ENCODE measurements around the gene EIF2AK3.
"Not testable (repeated sequence)": the region's sequence is repeated elsewhere in the genome, so short reads cannot be mapped to it uniquely, and the experiment has no call there.

The EIF2AK3 gene

GRCh38 chr2:88636026-88636425 is 8.8 kb upstream of the EIF2AK3 start:
- DNase-seq (ENCODE audit: low read depth) = no peak

- DNase-seq (ENCODE audit: low read depth) = no peak
Measured at GRCh38 chr2:88632569-88632968, 5.3 kb upstream of the EIF2AK3 start.

- no peak for DNase-seq (ENCODE audit: low read depth)
Measured at GRCh38 chr2:88628571-88628939, 1.3 kb upstream of the EIF2AK3 start.

GRCh38 chr2:88627856-88628570 is 749 bp upstream of the EIF2AK3 start:
- peak; percentile 79 for DNase-seq (ENCODE audit: low read depth)

GRCh38 chr2:88626171-88627054 is 851 bp downstream of the EIF2AK3 start:
- peak; percentile 34 for DNase-seq (ENCODE audit: low read depth)

- no peak for DNase-seq (ENCODE audit: low read depth)
Measured at GRCh38 chr2:88624477-88624876, 2.8 kb downstream of the EIF2AK3 start.

GRCh38 chr2:88623831-88624465 is 3.3 kb downstream of the EIF2AK3 start:
- not testable (repeated sequence) for DNase-seq (ENCODE audit: low read depth)

GRCh38 chr2:88622307-88622706 is 5.0 kb downstream of the EIF2AK3 start:
- no peak for DNase-seq (ENCODE audit: low read depth)

GRCh38 chr2:88621432-88621831 is 5.8 kb downstream of the EIF2AK3 start:
- DNase-seq (ENCODE audit: low read depth) = no peak

GRCh38 chr2:88620015-88620414 is 7.2 kb downstream of the EIF2AK3 start:
- DNase-seq (ENCODE audit: low read depth) = no peak

- no peak for DNase-seq (ENCODE audit: low read depth)
Measured at GRCh38 chr2:88615822-88616221, 11.4 kb downstream of the EIF2AK3 start.

- DNase-seq (ENCODE audit: low read depth) = no peak
Measured at GRCh38 chr2:88614497-88615157, 12.6 kb downstream of the EIF2AK3 start.

- no peak for DNase-seq (ENCODE audit: low read depth)
Measured at GRCh38 chr2:88613921-88614320, 13.3 kb downstream of the EIF2AK3 start.

- DNase-seq (ENCODE audit: low read depth) = no peak
Measured at GRCh38 chr2:88608184-88608583, 19.1 kb downstream of the EIF2AK3 start.

- no peak for DNase-seq (ENCODE audit: low read depth)
Measured at GRCh38 chr2:88607416-88607815, 19.8 kb downstream of the EIF2AK3 start.

- no peak for DNase-seq (ENCODE audit: low read depth)
Measured at GRCh38 chr2:88606371-88607030, 20.8 kb downstream of the EIF2AK3 start.

- DNase-seq (ENCODE audit: low read depth) = no peak
Measured at GRCh38 chr2:88603146-88603545, 24.1 kb downstream of the EIF2AK3 start.

GRCh38 chr2:88602022-88602421 is 25.2 kb downstream of the EIF2AK3 start:
- DNase-seq (ENCODE audit: low read depth) = no peak

GRCh38 chr2:88601286-88601685 is 26.0 kb downstream of the EIF2AK3 start:
- DNase-seq (ENCODE audit: low read depth) = no peak

GRCh38 chr2:88600038-88600465 is 27.2 kb downstream of the EIF2AK3 start:
- DNase-seq (ENCODE audit: low read depth) = peak; percentile 39

GRCh38 chr2:88599527-88599926 is 27.7 kb downstream of the EIF2AK3 start:
- no peak for DNase-seq (ENCODE audit: low read depth)

- no peak for DNase-seq (ENCODE audit: low read depth)
Measured at GRCh38 chr2:88597168-88597567, 30.1 kb downstream of the EIF2AK3 start.
